ENCODE data around the gene POLN. TPM values are rescaled to one million over a fixed set of nuclear protein-coding genes. Genes with fewer than 3 reads are reported as not detected.
"Not testable (repeated sequence)": the region's sequence is repeated elsewhere in the genome, so short reads cannot be mapped to it uniquely, and the experiment has no call there.

POLN gene
- total RNA-seq, 1 experiment from 2014 or later: 1.2 TPM

DNA sequence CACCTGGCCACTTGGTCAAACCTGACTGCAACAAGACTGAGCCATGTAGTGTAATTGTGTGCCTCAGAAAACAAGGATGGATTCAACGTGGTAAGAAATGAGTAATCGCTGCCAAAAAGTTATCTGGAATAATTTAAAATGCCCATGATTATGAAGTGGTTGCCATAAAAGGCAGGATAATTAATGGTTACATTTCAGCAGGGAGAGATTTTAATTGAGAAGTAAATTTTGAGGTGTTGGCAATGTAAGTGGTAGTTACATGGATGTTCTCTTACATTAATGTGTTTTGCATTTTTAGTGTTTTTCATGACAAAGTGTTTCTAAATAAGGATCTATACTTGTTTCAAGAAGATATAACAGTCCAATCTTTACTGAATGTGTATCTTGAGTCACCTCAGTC, 15.7 kb downstream of the POLN start:
- H3K27ac Mint-ChIP-seq (ENCODE audit: unreplicated experiment): no peak overlapping the region
- intact Hi-C loops (cut with micrococcal nuclease; ENCODE audit: unreplicated experiment): no loop called here
- ChIA-PET CTCF (no interaction called here), POLR2A (no interaction called here)
- Histone ChIP-seq H3K9me3 (no peaks in the 10 kb centered on the region), H3K27me3 (replicated peaks; ENCODE audit: control insufficient read depth, insufficient read depth, low read length) (no peaks in the 10 kb centered on the region), H3K4me3 (ENCODE audit: low read depth, low read length) (no peak overlapping the region), H3K4me1 (no peaks in the 10 kb centered on the region), H3K36me3 (ENCODE audit: control insufficient read depth, insufficient read depth, low read length) (no peaks in the 10 kb centered on the region)
- TF ChIP-seq CTCF (IDR thresholded peaks at IDR 0.05; ENCODE audit: insufficient read depth in 1 of 2, low read depth in 1 of 2, low read length in 1 of 2, severe bottlenecking in 1 of 2, unreplicated experiment in 1 of 2): no peak
- H3K27me3 Mint-ChIP-seq (ENCODE audit: insufficient read depth, unreplicated experiment): no peaks in the 10 kb centered on the region
- H3K4me3 Mint-ChIP-seq (ENCODE audit: unreplicated experiment): no peak overlapping the region
- peaks cover 13% of the 10 kb centered on the region for H3K36me3 Mint-ChIP-seq (ENCODE audit: insufficient read depth, unreplicated experiment)
- no peaks in the 10 kb centered on the region for H3K9me3 Mint-ChIP-seq (ENCODE audit: unreplicated experiment)
- H3K4me1 Mint-ChIP-seq (ENCODE audit: low read depth, unreplicated experiment): no peaks in the 10 kb centered on the region
- BruUV-seq (replicated peaks): no TSS peak
- no peak for DNase-seq

DNA sequence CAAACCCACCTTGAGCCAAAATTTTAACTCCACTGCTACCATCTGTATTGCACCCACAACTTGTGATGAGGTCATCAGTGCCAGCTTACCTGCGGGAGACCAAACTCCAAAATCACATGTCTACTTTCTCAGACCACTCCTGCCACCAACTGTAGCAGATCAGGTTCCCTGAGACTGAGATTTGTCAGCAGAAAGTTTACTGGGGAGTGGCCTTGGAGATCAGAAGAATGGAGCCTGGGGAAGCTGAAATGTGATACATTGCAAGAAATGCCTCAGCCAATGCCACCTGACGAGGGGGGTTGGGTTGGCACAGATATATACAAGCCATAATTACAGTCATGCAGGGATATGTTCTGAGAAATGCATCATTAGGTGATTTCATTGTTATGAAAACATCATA, 19.1 kb downstream of the POLN start:
- POLR2A ChIA-PET: no interaction called here
- Histone ChIP-seq H3K9me3 (no peaks in the 10 kb centered on the region), H3K36me3 (ENCODE audit: control insufficient read depth, insufficient read depth, low read length) (no peaks in the 10 kb centered on the region), H3K27me3 (replicated peaks; ENCODE audit: control insufficient read depth, insufficient read depth, low read length) (no peaks in the 10 kb centered on the region), H3K4me1 (no peaks in the 10 kb centered on the region), H3K4me3 (ENCODE audit: low read depth, low read length) (no peak overlapping the region)
- no peak overlapping the region for H3K4me3 Mint-ChIP-seq (ENCODE audit: unreplicated experiment)
- peaks cover 4% of the 10 kb centered on the region for H3K36me3 Mint-ChIP-seq (ENCODE audit: insufficient read depth, unreplicated experiment)
- intact Hi-C loops (cut with micrococcal nuclease; ENCODE audit: unreplicated experiment): loop anchor here (5.0 kb wide), 1 partner anchor 194 kb away; the partner anchor contains the start of genes CFAP99 and ZFYVE28
- no peak overlapping the region for H3K27ac Mint-ChIP-seq (ENCODE audit: unreplicated experiment)
- CTCF ChIA-PET: no interaction called here
- peaks cover 9% of the 10 kb centered on the region for H3K4me1 Mint-ChIP-seq (ENCODE audit: low read depth, unreplicated experiment)
- no TSS peak for BruUV-seq (replicated peaks)
- no peaks in the 10 kb centered on the region for H3K9me3 Mint-ChIP-seq (ENCODE audit: unreplicated experiment)
- no peak for DNase-seq
- no peaks in the 10 kb centered on the region for H3K27me3 Mint-ChIP-seq (ENCODE audit: insufficient read depth, unreplicated experiment)
- TF ChIP-seq CTCF (IDR thresholded peaks at IDR 0.05; ENCODE audit: insufficient read depth in 1 of 2, low read depth in 1 of 2, low read length in 1 of 2, severe bottlenecking in 1 of 2, unreplicated experiment in 1 of 2): no peak

GRCh38 chr4:2221378-2221777, 20.5 kb downstream of the POLN start:
- H3K27me3 ChIP-seq (replicated peaks; ENCODE audit: control insufficient read depth, insufficient read depth, low read length); H3K36me3 ChIP-seq (ENCODE audit: control insufficient read depth, insufficient read depth, low read length); H3K4me1 ChIP-seq; H3K27me3 Mint-ChIP-seq (ENCODE audit: insufficient read depth, unreplicated experiment); H3K27ac Mint-ChIP-seq (ENCODE audit: unreplicated experiment); DNase-seq; H3K4me3 ChIP-seq (ENCODE audit: low read depth, low read length); H3K4me1 Mint-ChIP-seq (ENCODE audit: low read depth, unreplicated experiment); POLR2A ChIA-PET; H3K36me3 Mint-ChIP-seq (ENCODE audit: insufficient read depth, unreplicated experiment); H3K9me3 ChIP-seq; H3K4me3 Mint-ChIP-seq (ENCODE audit: unreplicated experiment); H3K9me3 Mint-ChIP-seq (ENCODE audit: unreplicated experiment); BruUV-seq (replicated peaks): not testable (repeated sequence)
- CTCF ChIA-PET: interaction anchor here (1.8 kb wide), 1 partner anchor 220 kb away, joined by 5 read pairs; no protein-coding TSS in a partner anchor
- intact Hi-C loops (cut with micrococcal nuclease; ENCODE audit: unreplicated experiment): loop anchor here (2.0 to 5.0 kb wide), 2 partner anchors 196 to 247 kb away; partner anchors contain the start of genes CFAP99, RNF4 and ZFYVE28

Data from Caco-2 (cell line).